Renal cortex interstitium (tissue), 11 donors: ENCODE results near the gene SYAP1. TPM values are rescaled to one million over a fixed set of nuclear protein-coding genes. Genes with fewer than 3 reads are reported as not detected.
"Not testable (repeated sequence)": the region's sequence is repeated elsewhere in the genome, so short reads cannot be mapped to it uniquely, and the experiment has no call there.

Experiments
- DNase-seq, 11 donors: peaks; one replicate each; pipeline ENCODE4 v3.0.0-alpha.2; 2013; ENCODE audit warnings: low read depth in 9 of 11, low spot score in 4 of 11; ENCODE audit errors: extremely low read depth in 1 of 11
- polyA plus RNA-seq, 3 donors: library from polyadenylated mRNA; unstranded; fragments of 120-200 nt; gene quantifications; one replicate each; pipeline ENCODE4 v1.2.1, GENCODE V29; 2013; ENCODE audit not compliant: insufficient read length in 3 of 3

SYAP1 gene
- polyA plus RNA-seq, 3 donors, result 29.2 to 43.5 (median 39.5) TPM

DNA sequence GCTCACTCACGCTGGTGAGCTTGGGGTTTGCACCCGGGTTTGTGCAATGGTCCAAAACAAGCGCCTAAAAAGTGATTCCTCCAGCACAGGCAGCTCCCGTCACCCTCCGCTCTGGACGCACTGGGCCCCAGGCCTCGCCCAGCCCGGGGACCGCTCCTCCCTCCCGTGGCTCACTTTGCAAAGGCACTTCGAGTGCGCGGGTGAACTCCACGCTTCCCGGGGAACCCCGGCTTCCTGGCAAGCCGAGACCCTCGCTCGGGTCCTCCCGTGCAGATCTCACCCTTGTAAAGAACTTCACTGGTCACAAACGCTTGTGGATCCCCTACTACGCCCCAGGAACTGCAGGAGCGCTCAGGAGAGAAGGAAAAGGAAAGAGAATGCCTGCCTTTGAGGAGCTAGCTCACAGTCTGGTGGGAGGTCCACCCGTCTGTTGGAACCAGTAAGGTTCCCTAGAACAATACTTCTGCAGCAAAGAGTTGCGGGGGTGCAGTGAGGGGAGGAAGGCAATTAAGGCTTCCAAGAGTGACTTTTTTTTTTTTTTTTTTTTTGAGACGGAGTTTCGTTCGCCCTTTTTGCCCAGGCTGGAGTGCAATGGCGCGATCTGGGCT, 6.8 kb upstream of the SYAP1 start, which contains the start of gene CTPS2:
Gene CTPS2 (minus strand): TSS at position 122 of the 608 bp plus-strand sequence. CDS start 9,767 bp downstream, outside the sequence.
- DNase-seq, result peak in 6 of 11 donors; percentile 38 to 60 (median 54)

DNA sequence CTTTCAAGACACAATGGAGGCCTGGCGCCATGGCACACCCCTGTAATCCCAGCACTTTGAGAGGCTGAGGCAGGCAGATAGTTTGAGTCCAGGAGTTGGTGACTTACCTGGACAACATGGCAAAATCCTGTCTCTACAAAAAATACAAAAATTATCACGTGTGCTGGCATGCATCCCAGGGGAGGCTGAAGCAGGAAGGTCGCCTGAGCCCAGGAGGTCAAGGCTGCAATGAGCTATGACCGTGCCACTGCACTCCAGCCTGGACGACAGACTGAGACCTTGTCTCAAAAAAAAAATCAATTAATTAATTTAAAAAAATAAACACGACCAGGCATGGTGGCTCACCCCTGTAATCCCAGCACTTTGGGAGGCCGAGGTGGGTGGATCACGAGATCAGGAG, 4.9 kb upstream of the SYAP1 start:
- no peak for DNase-seq

- DNase-seq, result not testable (repeated sequence)
Observed at GRCh38 chrX:16715638-16716037, 3.8 kb upstream of the SYAP1 start.

GRCh38 chrX:16716451-16716850, 3.0 kb upstream of the SYAP1 start:
- not testable (repeated sequence) for DNase-seq

DNA sequence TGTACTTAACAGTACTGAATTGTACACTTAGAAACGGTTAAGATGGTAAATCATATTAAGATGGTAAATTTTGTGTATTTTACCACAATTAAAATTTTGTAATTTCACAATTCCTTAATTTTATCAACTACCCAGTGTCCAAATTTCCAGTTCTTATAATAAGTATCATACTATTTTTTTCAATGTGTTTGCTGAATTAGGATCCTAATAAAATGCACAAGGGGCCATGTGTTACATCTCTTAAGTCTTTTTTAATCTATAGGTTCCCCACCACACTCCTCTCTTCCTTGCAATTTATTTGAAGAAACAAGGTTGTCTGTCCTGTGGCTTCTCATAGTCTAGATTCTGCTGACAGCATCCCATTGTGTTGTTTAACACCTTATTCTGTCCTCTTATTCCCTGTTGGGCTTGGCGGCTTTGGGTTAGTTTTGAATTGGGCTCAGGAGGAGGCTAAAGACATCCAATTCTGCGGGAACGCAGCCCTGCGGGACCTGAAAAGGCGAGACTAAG, 533 bp upstream of the SYAP1 start:
- no peak for DNase-seq

GRCh38 chrX:16722481-16722880, 3.1 kb downstream of the SYAP1 start:
- no peak for DNase-seq

DNA sequence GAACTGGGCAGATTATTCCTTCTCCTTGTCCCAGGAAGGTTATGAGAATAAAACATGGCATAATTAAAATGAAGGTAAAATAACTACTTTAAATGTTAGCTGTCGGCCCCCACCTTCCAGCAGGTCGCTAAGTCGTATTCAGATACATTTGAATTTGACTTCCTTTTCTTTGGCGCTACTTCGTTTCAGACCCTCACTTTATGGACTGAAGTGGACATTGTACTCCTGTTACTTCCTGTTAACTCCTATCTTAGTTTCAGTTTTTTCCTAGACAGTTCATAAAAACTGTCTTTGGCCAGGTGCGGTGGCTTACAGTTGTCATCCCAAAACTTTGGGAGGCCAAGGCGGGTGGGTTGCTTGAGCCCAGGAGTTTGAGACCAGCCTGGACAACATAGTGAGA, 5.7 kb downstream of the SYAP1 start:
- DNase-seq, result no peak

- not testable (repeated sequence) for DNase-seq
Observed at GRCh38 chrX:16726347-16726988, 7.1 kb downstream of the SYAP1 start.

DNA sequence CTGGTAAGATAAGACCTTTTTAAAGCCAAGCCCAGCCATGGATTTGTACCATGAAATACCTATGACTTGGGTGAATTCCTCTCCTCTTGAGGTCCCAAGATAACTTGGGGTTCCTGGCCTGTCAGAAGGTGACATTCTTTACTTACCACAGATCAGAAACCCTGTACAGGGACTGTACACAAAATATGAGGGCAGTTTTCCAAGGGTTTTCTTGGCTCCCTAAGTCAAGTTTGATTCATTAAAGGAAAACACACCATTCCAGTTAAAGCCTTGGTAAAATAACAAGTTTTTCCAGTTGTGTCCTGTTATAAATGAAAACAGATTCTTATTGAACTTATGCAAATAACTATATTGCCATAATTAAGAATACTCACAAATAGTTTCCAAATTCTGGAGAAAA, 8.2 kb downstream of the SYAP1 start:
- DNase-seq, result no peak

- DNase-seq, result no peak
Observed at GRCh38 chrX:16730450-16730849, 11.0 kb downstream of the SYAP1 start.

- DNase-seq, result no peak
Observed at GRCh38 chrX:16733013-16733412, 13.6 kb downstream of the SYAP1 start.

- no peak for DNase-seq
Observed at GRCh38 chrX:16737024-16737423, 17.6 kb downstream of the SYAP1 start.

- no peak for DNase-seq
Observed at GRCh38 chrX:16739574-16739973, 20.2 kb downstream of the SYAP1 start.

DNA sequence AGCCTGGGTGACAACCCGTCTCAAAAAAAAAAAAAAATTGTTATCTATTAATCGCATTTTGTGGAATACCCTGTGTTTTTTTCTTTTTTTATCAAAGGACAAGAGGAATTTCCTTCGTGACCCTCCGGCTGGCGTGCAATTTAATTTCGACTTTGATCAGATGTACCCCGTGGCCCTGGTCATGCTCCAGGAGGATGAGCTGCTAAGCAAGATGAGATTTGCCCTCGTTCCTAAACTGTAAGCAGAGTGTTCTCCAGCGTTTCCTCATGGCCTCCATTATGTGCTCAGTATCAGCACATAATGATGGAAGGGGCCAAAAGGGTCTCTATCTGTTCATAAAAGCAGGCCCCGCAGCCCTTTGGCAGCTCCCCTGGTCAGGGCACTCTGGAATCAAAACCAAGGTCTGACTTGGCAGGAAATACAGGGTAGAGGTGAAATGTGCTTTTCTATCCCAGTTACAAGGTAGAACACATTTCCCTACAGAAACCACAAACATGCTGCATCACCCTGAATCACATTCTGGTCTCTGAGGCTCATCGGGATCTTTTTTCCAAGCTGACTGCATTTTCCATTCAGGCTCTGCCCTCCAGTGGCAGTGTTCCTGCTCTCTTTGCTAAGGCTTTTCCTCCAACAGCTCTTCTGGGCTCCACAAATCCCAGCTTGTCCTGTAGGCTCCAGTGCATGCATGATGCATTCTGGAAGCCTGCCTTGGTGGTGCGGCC, 24.4 kb downstream of the SYAP1 start:
- DNase-seq, result no peak

- no peak for DNase-seq
Observed at GRCh38 chrX:16745102-16745501, 25.7 kb downstream of the SYAP1 start.

GRCh38 chrX:16745659-16746058, 26.2 kb downstream of the SYAP1 start:
- DNase-seq, result no peak

DNA sequence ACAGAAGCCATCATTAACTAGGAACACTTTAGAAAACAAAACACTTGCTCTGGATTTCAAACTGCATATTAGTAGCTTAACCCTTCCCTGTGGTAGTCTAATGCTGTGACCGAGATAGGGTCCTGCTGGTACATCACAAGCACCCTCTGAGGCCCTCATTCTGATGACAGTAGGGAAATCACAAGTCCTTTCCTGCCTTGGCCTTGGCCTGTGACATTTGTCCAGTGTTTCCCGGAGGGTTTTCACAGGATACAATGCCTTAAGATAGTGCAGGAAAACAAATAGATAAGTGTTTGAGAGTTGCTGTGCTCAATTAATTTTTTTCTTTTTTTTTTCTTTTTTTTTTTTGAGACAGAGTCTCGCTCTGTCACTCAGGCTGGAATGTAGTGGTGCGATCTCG, 29.0 kb downstream of the SYAP1 start:
- DNase-seq, result no peak

- DNase-seq, result no peak
Observed at GRCh38 chrX:16750136-16750535, 30.7 kb downstream of the SYAP1 start.

- DNase-seq, result no peak
Observed at GRCh38 chrX:16754019-16754418, 34.6 kb downstream of the SYAP1 start.

GRCh38 chrX:16756724-16757123, 37.3 kb downstream of the SYAP1 start:
- DNase-seq, result peak in 2 of 11 donors; percentile 1 to 9
